ENCODE results near the gene KIAA0753. TPM values are rescaled to one million over a fixed set of nuclear protein-coding genes. Genes with fewer than 3 reads are reported as not detected.

The KIAA0753 gene
- total and polyA plus RNA-seq, 2 of the 13 experiments (the other 11 are each of a cell fraction or from before 2014, with no cell fraction given) = 5.2 to 9.1 TPM

- TF ChIP-seq STAT6 (CRISPR knock-in tag; IDR thresholded peaks at IDR 0.05; ENCODE audit: borderline replicate concordance) (no peak), PHF5A (CRISPR knock-in tag; IDR thresholded peaks at IDR 0.05; ENCODE audit: low read depth, unreplicated experiment) (no peak), MEF2D (CRISPR knock-in tag; IDR thresholded peaks at IDR 0.05) (0 out of 2 replicates have a peak, but pooled peaks have one; percentile 2), EP300 (IDR thresholded peaks at IDR 0.05; ENCODE audit: low read depth in 2 of 2, low read length in 2 of 2) (peak in 1 of 2 experiments; percentile 35; a peak in 1 of 4 replicates), EP300 (CRISPR knock-in tag; IDR thresholded peaks at IDR 0.05; ENCODE audit: borderline replicate concordance) (no peak), ZIK1 (CRISPR knock-in tag; IDR thresholded peaks at IDR 0.05; ENCODE audit: borderline replicate concordance, low read depth) (no peak), RERE (CRISPR knock-in tag; IDR thresholded peaks at IDR 0.05; ENCODE audit: low read depth) (no peak), TCF7L2 (IDR thresholded peaks at IDR 0.05; ENCODE audit: low read depth, low read length) (no peak), ZGPAT (CRISPR knock-in tag; IDR thresholded peaks at IDR 0.05) (0 out of 2 replicates have a peak, but pooled peaks have one; percentile 10), ZZZ3 (CRISPR knock-in tag; IDR thresholded peaks at IDR 0.05; ENCODE audit: borderline replicate concordance) (no peak), KDM1A (CRISPR knock-in tag; IDR thresholded peaks at IDR 0.05) (0 out of 2 replicates have a peak, but pooled peaks have one; percentile 12), ARID5B (CRISPR knock-in tag; IDR thresholded peaks at IDR 0.05) (peak; percentile 38; the same call in 1 of the 2 replicates), CEBPG (CRISPR knock-in tag; IDR thresholded peaks at IDR 0.05) (peak; percentile 34; the same call in 1 of the 2 replicates), MED13 (CRISPR knock-in tag; IDR thresholded peaks at IDR 0.05) (no peak), ZNF30 (CRISPR knock-in tag; IDR thresholded peaks at IDR 0.05) (no peak), SOX6 (IDR thresholded peaks at IDR 0.05) (no peak), SOX6 (CRISPR knock-in tag; IDR thresholded peaks at IDR 0.05) (peak; percentile 41; the same call in 1 of the 2 replicates)
Measured at GRCh38 chr17:6681671-6682070, 41.2 kb upstream of the KIAA0753 start (continued).
